Fibroblast of lung (primary cell): Measurements from ENCODE around the gene INS. TPM values are rescaled to one million over a fixed set of nuclear protein-coding genes. Genes with fewer than 3 reads are reported as not detected.

Experiments
- DNase-seq, 2 donors: peaks; one replicate each; pipeline versions ENCODE4 v3.0.0 to v3.0.0-alpha.2; 2010; ENCODE audit warnings: low read depth in 2 of 2
- H2AFZ ChIP-seq: 2 replicates; pipeline ENCODE4 v1.5.1; 2012; ENCODE audit warnings: low read length, control low read depth, inconsistent platforms
- H3K27ac ChIP-seq: 2 replicates; pipeline ENCODE4 v1.5.1; 2011; ENCODE audit warnings: low read length, control low read depth; ENCODE audit not compliant: insufficient read depth
- H3K27me3 ChIP-seq: 2 replicates; pipeline ENCODE4 v1.5.1; 2011; ENCODE audit warnings: mild to moderate bottlenecking, low read length; ENCODE audit not compliant: control insufficient read depth, insufficient read depth
- H3K36me3 ChIP-seq: 2 replicates; pipeline ENCODE4 v1.5.1; 2011; ENCODE audit warnings: low read length; ENCODE audit not compliant: control insufficient read depth, insufficient read depth
- H3K4me1 ChIP-seq: 2 replicates; pipeline ENCODE4 v1.5.1; 2011; ENCODE audit warnings: low read length; ENCODE audit not compliant: control insufficient read depth, insufficient read depth; ENCODE audit errors: extremely low read depth
- H3K4me2 ChIP-seq: 2 replicates; pipeline ENCODE4 v1.5.1; 2011; ENCODE audit warnings: low read length, control low read depth; ENCODE audit not compliant: insufficient read depth; ENCODE audit errors: extremely low read depth
- H3K4me3 ChIP-seq, 4 experiments: fragments of 200-600 bp in 1 of 4; sonication (generic) in 1 of 4; replicated peaks in 1 of 4; 2 replicates each; pipeline ENCODE4 v1.5.1; 2011 to 2016; ENCODE audit warnings: low read length in 4 of 4, low read depth in 3 of 4, mild to moderate bottlenecking in 3 of 4, control low read depth in 2 of 4, inconsistent platforms in 1 of 4, mixed read lengths in 1 of 4; ENCODE audit not compliant: insufficient read depth in 1 of 4; ENCODE audit errors: control extremely low read depth in 1 of 4
- H3K79me2 ChIP-seq: 2 replicates; pipeline ENCODE4 v1.5.1; 2012; ENCODE audit warnings: mild to moderate bottlenecking, low read length, inconsistent platforms; ENCODE audit not compliant: control insufficient read depth, insufficient read depth
- H3K9ac ChIP-seq: 2 replicates; pipeline ENCODE4 v1.5.1; 2011; ENCODE audit warnings: mild to moderate bottlenecking, low read length, control low read depth; ENCODE audit not compliant: insufficient read depth
- H3K9me3 ChIP-seq: 2 replicates; pipeline ENCODE4 v1.5.1; 2012; ENCODE audit warnings: low read depth, low read length; ENCODE audit not compliant: control insufficient read depth, insufficient read depth
- H4K20me1 ChIP-seq: 2 replicates; pipeline ENCODE4 v1.5.1; 2011; ENCODE audit warnings: low read length; ENCODE audit not compliant: control insufficient read depth, insufficient read depth; ENCODE audit errors: extremely low read depth
- CTCF ChIP-seq, 2 donors: IDR thresholded peaks in 1 of 2; conservative IDR thresholded peaks in 1 of 2; 1 replicate in 1 of 2; 2 replicates in 1 of 2; pipeline ENCODE4 v1.5.1; 2011 to 2012; ENCODE audit warnings: low read length in 2 of 2, control low read depth in 1 of 2, inconsistent platforms in 1 of 2, low read depth in 1 of 2, mild to moderate bottlenecking in 1 of 2
- EZH2 ChIP-seq: IDR thresholded peaks from 2 replicates; pipeline ENCODE4 v1.5.1; 2012; ENCODE audit warnings: low read length, control low read depth, mild to moderate bottlenecking; ENCODE audit errors: missing control alignments
- polyA plus RNA-seq, 2 donors: library from polyadenylated mRNA; depleted of rRNA in 1 of 2; stranded (reverse) in 1 of 2; unstranded in 1 of 2; fragments of >200 nt; gene quantifications; 2 replicates each; pipeline ENCODE4 v1.2.1, GENCODE V29; 2011 to 2012; ENCODE audit warnings: missing spikeins in 1 of 2
- total RNA-seq: library from RNA; depleted of rRNA; stranded (reverse); fragments of >200 nt; gene quantifications from 2 replicates; pipeline ENCODE4 v1.2.1, GENCODE V29; 2014

The INS gene
- total and polyA plus RNA-seq, 2 donors (not counting 1 experiment from before 2014, with no cell fraction given), result not detected

GRCh38 chr11:2200536-2200935 lies 39.5 kb upstream of the INS start:
- H3K9me3 ChIP-seq, result no peaks in the 10 kb centered on the region
- TF ChIP-seq EZH2 (no peak), CTCF (conservative IDR thresholded peaks at IDR 0.05 in 1 of 2, IDR thresholded peaks at IDR 0.05 in 1 of 2; ENCODE audit: low read depth in 1 of 2, low read length in 2 of 2) (no peak)
- no peaks in the 10 kb centered on the region for H3K4me1 ChIP-seq
- no peaks in the 10 kb centered on the region for H3K79me2 ChIP-seq
- no peaks in the 10 kb centered on the region for H3K27me3 ChIP-seq
- no peak for DNase-seq
- H3K27ac ChIP-seq, result no peak overlapping the region
- no peak overlapping the region for H3K4me3 ChIP-seq
- no peak overlapping the region for H3K9ac ChIP-seq
- no peak overlapping the region for H2AFZ ChIP-seq
- no peaks in the 10 kb centered on the region for H3K36me3 ChIP-seq
- no peaks in the 10 kb centered on the region for H4K20me1 ChIP-seq
- H3K4me2 ChIP-seq, result no peak overlapping the region

DNA sequence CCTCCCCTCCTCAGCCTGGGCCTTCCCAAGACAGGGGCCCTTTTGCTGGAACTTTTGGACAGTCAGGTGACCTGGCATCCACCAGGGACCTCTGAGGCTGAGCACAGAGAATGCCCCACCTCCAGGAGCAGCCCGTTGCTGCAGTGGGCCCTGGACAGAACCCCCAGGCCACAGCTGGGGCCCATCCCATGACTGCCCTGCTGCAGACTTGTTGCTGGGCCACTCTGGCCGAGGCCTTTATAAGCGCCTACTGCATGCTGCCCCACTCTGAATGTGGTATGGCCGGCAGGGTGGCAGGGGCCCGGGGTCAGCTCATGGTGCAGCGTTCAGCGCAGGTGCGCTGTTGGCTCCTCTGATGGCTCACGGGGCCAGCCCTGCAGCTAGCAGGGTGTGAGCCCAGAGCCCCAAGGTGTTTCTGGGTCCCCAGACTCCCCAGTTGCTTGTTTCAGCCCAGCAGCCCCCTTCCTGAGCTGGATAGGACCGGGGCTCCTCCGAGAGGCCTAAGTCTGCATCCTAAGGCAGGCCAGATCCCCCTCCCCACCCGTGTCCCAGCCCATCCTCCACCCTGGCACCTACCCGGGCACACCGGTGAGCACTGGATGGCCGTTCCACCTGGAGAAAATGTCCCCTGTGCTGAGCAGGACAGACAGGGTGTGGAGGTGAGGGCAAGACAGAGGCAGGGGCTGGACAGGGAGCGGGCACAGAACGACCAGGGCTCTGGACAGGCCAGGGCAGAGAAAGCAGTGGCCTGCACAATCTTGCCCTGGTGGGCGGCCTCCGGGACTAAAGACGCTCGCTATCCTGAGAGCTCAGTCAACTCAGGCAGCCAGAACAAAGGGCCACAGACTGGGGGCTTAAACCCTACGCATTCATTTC lies 38.7 kb upstream of the INS start:
- Histone ChIP-seq H4K20me1 (no peaks in the 10 kb centered on the region), H3K27ac (no peak overlapping the region), H3K4me3 (no peak overlapping the region), H3K27me3 (no peaks in the 10 kb centered on the region), H3K4me2 (no peak overlapping the region), H3K79me2 (no peaks in the 10 kb centered on the region), H2AFZ (no peak overlapping the region), H3K9me3 (no peaks in the 10 kb centered on the region), H3K4me1 (no peaks in the 10 kb centered on the region), H3K36me3 (no peaks in the 10 kb centered on the region), H3K9ac (no peak overlapping the region)
- TF ChIP-seq CTCF (conservative IDR thresholded peaks at IDR 0.05 in 1 of 2, IDR thresholded peaks at IDR 0.05 in 1 of 2; ENCODE audit: low read depth in 1 of 2, low read length in 2 of 2) (no peak), EZH2 (no peak)
- no peak for DNase-seq

DNA sequence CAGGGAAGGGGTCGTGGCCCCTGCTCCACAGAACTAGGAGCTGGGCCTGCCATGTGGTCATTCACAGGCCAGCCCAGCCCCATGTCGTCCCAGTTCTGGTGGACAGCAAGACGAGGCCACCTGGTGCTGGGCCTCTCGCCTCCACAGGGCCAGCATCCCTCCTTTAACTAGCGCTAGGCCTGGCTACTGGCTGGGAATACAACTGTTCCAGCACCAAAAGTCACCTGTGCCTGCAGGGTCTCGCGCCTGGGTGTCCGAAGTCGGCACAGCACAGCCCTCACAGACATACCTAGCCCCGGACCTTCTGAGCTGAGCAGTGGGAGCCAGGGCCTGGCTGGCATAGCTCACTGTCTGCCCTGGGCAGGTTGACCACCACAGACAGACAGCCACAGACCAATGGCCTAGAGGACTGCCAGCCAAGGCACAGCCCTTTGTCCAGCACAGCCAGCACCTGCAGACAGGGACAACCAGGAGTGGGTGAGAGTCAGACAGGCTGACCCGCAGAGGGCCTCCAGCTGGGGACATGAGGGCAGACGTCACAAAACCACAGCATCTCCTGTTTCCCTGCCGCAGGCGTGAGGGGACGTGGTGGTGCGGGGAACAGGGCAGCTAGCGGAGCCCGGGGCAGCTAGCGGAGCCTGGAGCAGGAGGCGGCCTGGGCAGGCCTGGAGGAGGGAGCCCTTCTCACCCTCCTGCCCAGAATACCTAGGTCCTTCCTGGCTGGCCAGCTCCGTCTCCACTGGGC lies 37.8 kb upstream of the INS start:
- DNase-seq, result no peak
- no peaks in the 10 kb centered on the region for H3K36me3 ChIP-seq
- H3K4me2 ChIP-seq, result no peak overlapping the region
- H4K20me1 ChIP-seq, result no peaks in the 10 kb centered on the region
- TF ChIP-seq EZH2 (no peak), CTCF (conservative IDR thresholded peaks at IDR 0.05 in 1 of 2, IDR thresholded peaks at IDR 0.05 in 1 of 2; ENCODE audit: low read depth in 1 of 2, low read length in 2 of 2) (no peak)
- H3K27me3 ChIP-seq, result no peaks in the 10 kb centered on the region
- H3K79me2 ChIP-seq, result no peaks in the 10 kb centered on the region
- H3K9ac ChIP-seq, result no peak overlapping the region
- no peak overlapping the region for H3K4me3 ChIP-seq
- H2AFZ ChIP-seq, result no peak overlapping the region
- H3K4me1 ChIP-seq, result no peaks in the 10 kb centered on the region
- H3K9me3 ChIP-seq, result no peaks in the 10 kb centered on the region
- no peak overlapping the region for H3K27ac ChIP-seq
